GM12892 (cell line): Measurements from ENCODE around the gene TNFRSF13B.
A peak's percentile ranks its signal among the peaks of the same experiment; 100 is the strongest.

Experiments
- POLR2A ChIP-seq: IDR thresholded peaks from 2 replicates; pipeline ENCODE4 v1.6.1; 2011; ENCODE audit warnings: low read depth, low read length, control low read depth
- POLR2AphosphoS5 ChIP-seq: IDR thresholded peaks from 2 replicates; pipeline ENCODE4 v1.6.1; 2011; ENCODE audit warnings: low read depth, low read length, control low read depth
- TAF1 ChIP-seq: IDR thresholded peaks from 2 replicates; pipeline ENCODE4 v1.6.1; 2011; ENCODE audit warnings: low read depth, mild to moderate bottlenecking, control low read depth, low read length, borderline replicate concordance

GRCh38 chr17:16973760-16974540 is 2.0 kb upstream of the TNFRSF13B start:
- TF ChIP-seq POLR2AphosphoS5, result 0 out of 2 replicates have a peak, but pooled peaks have one; percentile 32
- TF ChIP-seq POLR2A, result peak; percentile 42; the same call in 1 of the 2 replicates
- no peak for TF ChIP-seq TAF1
